GM12874 (cell line): ENCODE data around the gene SORT1.

Source experiments
- TF ChIP-seq, protein P1 (sequence below): IDR thresholded peaks from 2 replicates; pipeline ENCODE4 v1.5.1; 2011; ENCODE audit warnings: low read depth, mild to moderate bottlenecking, control low read depth, low read length, moderate library complexity; ENCODE audit not compliant: insufficient read depth

The SORT1 gene

DNA sequence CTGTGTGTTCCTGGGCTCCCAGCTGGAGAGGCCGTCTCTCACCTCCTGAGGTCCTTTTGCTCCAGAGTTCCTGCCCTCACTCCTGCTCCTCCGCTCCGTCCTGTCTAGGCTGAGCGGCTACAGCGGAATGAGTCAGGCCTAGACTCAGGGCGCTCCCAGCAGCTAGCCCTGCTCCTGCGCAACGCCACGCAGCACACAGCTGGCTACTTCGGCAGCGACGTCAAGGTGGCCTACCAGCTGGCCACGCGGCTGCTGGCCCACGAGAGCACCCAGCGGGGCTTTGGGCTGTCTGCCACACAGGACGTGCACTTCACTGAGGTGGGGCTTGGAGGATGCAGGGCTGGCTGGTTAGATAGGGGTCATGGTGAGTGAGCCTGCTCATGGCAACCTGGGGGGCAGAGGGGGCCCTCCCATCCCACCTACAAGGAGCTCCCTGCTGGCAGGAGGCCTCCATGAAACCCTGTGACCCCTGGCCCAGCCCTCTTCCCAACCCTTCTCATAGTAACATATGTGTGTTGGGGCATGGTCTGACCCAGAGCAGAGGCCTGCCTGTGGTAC, 129.9 kb downstream of the SORT1 start:
- TF ChIP-seq, protein P1, sequence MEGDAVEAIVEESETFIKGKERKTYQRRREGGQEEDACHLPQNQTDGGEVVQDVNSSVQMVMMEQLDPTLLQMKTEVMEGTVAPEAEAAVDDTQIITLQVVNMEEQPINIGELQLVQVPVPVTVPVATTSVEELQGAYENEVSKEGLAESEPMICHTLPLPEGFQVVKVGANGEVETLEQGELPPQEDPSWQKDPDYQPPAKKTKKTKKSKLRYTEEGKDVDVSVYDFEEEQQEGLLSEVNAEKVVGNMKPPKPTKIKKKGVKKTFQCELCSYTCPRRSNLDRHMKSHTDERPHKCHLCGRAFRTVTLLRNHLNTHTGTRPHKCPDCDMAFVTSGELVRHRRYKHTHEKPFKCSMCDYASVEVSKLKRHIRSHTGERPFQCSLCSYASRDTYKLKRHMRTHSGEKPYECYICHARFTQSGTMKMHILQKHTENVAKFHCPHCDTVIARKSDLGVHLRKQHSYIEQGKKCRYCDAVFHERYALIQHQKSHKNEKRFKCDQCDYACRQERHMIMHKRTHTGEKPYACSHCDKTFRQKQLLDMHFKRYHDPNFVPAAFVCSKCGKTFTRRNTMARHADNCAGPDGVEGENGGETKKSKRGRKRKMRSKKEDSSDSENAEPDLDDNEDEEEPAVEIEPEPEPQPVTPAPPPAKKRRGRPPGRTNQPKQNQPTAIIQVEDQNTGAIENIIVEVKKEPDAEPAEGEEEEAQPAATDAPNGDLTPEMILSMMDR: no peak

DNA sequence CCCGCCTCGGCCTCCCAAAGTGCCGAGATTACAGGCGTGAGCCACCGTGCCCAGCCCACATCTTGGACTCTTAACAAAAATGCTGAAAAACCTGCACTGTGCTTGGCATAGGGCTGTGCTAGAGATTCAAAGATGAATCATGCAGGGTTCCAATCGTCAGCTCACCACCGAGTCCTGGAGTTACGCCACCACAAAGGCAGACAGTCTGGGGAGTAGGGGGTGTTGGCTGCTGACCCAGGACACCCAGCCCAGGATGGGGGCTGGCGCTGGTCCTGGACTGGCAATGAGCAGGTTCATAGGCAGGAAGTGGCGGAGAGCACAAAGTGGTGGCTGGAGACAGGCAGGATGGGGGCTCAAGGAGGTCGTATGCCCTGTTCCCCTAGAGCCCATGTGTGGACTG, 130.8 kb downstream of the SORT1 start:
- TF ChIP-seq, protein P1: no peak

GRCh38 chr1:109265741-109266330, 131.9 kb downstream of the SORT1 start:
- TF ChIP-seq, protein P1: no peak

DNA sequence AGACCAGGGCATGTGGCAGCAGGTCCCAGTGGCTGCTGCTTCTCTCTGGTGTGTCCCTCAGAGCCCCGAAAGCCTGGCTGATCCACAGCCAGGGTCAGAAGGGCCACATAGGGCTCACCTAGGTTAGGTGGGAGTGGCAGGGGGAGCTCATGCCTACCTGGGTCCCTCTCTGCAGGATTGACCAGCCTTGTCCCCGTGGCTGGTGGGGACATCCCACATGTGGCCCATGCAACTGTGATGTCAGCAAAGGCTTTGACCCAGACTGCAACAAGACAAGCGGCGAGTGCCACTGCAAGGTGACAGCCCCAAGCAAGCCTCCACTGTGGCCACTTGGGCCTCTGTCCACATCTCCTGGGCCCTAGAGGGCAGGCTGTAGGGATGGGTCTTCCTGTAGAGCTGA, 132.7 kb downstream of the SORT1 start:
- TF ChIP-seq, protein P1: no peak

DNA sequence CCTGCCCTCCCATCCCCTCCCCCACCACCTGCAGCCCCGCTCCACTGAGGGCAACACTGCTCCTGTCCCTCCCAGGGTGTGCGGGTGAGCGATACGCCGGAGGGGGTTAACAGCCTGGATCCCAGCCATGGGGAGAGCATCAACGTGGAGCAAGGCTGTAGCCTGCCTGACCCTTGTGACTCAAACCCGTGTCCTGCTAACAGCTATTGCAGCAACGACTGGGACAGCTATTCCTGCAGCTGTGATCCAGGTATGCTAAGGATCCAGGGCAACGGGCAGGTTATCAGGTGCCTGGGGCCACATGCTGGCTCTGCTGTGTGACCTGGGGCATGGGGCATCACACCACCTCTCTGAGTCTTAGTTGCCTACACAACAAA, 133.4 kb downstream of the SORT1 start:
- TF ChIP-seq, protein P1: no peak

DNA sequence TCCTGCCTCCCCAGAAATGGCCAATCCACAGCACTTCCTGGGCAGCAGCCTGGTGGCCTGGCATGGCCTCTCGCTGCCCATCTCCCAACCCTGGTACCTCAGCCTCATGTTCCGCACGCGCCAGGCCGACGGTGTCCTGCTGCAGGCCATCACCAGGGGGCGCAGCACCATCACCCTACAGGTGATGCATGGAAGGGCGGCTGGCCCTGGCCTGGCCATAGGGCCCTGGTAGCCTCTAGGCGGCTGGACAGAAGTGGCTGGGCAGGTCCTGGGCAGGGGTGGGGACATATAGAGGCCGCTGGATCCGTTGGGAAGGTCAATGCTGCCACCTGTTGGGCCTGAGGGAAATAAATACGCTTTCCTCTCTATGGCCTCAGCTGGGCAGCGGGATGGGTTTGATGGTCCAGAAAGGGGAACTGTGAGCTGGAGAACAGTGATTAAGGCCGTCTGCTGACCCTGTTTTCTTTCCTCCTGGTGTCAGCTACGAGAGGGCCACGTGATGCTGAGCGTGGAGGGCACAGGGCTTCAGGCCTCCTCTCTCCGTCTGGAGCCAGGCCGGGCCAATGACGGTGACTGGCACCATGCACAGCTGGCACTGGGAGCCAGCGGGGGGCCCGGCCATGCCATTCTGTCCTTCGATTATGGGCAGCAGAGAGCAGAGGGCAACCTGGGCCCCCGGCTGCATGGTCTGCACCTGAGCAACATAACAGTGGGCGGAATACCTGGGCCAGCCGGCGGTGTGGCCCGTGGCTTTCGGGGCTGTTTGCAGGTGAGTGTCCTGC, 133.9 kb downstream of the SORT1 start:
- TF ChIP-seq, protein P1: peak; percentile 99

DNA sequence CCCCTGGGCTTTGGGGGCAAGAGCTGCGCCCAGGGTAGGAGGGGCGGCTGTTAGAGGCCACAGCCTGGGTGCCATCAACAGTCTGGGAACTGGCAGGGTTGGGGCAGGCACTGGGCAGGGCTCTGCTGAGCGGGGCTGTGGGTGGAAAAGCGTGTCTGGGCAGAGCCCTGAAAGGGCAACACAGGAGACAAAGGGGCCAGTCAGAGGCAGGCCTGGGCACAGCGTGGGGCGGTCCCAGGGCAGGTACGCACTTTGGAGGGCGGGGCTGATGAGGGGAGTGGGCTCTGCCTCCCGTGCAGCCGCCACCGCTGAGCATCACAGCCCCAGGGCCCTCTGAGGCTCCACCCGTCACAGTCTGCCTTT, 134.5 kb downstream of the SORT1 start:
- TF ChIP-seq, protein P1: no peak
